ENCODE measurements around the gene PSMD9.

PSMD9 gene

DNA sequence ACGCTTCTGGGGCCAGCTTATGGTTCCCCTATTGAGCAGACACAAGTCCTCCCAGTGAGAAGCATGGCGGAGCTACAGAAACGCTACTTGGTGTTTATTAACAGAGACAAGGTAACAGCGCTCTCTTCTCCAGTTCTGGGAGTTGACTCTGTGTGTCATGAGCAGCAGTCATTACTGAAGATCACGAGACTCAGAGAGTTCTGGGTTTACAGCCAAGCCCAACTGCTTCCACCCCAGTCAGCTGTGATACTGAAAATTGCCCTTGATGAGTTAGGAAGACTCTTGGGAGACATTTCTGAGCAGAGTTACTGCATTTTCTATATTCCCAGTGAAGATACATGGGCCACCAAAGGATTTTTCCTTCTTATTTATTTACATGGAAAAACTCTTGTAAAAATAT, 78.4 kb downstream of the PSMD9 start:
- DNase-seq: no peak
- Histone ChIP-seq H3K9ac (ENCODE audit: low read depth, low read length) (no peak overlapping the region), H3K27me3 (ENCODE audit: insufficient read depth, low read length, poor library complexity) (no peaks in the 10 kb centered on the region), H3K4me3 (ENCODE audit: low read depth in 1 of 2, low read length in 2 of 2) (no peak overlapping the region), H3K27ac (ENCODE audit: low read length) (no peak overlapping the region), H3K79me2 (ENCODE audit: insufficient read depth, low read length) (no peaks in the 10 kb centered on the region), H3K36me3 (ENCODE audit: insufficient read depth, low read length) (no peaks in the 10 kb centered on the region), H2AFZ (ENCODE audit: low read depth, low read length) (no peak overlapping the region), H3K4me2 (ENCODE audit: insufficient read depth, low read length) (no peak overlapping the region), H4K20me1 (ENCODE audit: insufficient read depth, low read length) (no peaks in the 10 kb centered on the region), H3K4me1 (ENCODE audit: insufficient read depth, low read length) (no peaks in the 10 kb centered on the region), H3K9me3 (ENCODE audit: insufficient read depth, low read length, severe bottlenecking) (no peaks in the 10 kb centered on the region)
- no peak for TF ChIP-seq EZH2 (IDR thresholded peaks at IDR 0.05; ENCODE audit: borderline replicate concordance, low read depth, low read length, severe bottlenecking)
- TF ChIP-seq, protein P1, sequence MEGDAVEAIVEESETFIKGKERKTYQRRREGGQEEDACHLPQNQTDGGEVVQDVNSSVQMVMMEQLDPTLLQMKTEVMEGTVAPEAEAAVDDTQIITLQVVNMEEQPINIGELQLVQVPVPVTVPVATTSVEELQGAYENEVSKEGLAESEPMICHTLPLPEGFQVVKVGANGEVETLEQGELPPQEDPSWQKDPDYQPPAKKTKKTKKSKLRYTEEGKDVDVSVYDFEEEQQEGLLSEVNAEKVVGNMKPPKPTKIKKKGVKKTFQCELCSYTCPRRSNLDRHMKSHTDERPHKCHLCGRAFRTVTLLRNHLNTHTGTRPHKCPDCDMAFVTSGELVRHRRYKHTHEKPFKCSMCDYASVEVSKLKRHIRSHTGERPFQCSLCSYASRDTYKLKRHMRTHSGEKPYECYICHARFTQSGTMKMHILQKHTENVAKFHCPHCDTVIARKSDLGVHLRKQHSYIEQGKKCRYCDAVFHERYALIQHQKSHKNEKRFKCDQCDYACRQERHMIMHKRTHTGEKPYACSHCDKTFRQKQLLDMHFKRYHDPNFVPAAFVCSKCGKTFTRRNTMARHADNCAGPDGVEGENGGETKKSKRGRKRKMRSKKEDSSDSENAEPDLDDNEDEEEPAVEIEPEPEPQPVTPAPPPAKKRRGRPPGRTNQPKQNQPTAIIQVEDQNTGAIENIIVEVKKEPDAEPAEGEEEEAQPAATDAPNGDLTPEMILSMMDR (IDR thresholded peaks at IDR 0.05; ENCODE audit: borderline replicate concordance, extremely low read depth, low read length, poor library complexity, severe bottlenecking): no peak
- no peak for ATAC-seq (ENCODE audit: insufficient read depth, low read depth)
